Measurements from ENCODE around the gene TMBIM6. TPM values are rescaled to one million over a fixed set of nuclear protein-coding genes. Genes with fewer than 3 reads are reported as not detected.
A peak's percentile ranks its signal among the peaks of the same experiment; 100 is the strongest.

Gene TMBIM6, protein sequence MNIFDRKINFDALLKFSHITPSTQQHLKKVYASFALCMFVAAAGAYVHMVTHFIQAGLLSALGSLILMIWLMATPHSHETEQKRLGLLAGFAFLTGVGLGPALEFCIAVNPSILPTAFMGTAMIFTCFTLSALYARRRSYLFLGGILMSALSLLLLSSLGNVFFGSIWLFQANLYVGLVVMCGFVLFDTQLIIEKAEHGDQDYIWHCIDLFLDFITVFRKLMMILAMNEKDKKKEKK
- 290 and 360 TPM in 2 replicates for polyA plus RNA-seq (2012; rRNA removed)
- 355 TPM in 2 replicates for polyA plus RNA-seq (2012; cell fraction: cytosol; rRNA removed)
- polyA plus RNA-seq (2012; cell fraction: nucleus; rRNA removed), result 242 and 304 TPM in 2 replicates

DNA sequence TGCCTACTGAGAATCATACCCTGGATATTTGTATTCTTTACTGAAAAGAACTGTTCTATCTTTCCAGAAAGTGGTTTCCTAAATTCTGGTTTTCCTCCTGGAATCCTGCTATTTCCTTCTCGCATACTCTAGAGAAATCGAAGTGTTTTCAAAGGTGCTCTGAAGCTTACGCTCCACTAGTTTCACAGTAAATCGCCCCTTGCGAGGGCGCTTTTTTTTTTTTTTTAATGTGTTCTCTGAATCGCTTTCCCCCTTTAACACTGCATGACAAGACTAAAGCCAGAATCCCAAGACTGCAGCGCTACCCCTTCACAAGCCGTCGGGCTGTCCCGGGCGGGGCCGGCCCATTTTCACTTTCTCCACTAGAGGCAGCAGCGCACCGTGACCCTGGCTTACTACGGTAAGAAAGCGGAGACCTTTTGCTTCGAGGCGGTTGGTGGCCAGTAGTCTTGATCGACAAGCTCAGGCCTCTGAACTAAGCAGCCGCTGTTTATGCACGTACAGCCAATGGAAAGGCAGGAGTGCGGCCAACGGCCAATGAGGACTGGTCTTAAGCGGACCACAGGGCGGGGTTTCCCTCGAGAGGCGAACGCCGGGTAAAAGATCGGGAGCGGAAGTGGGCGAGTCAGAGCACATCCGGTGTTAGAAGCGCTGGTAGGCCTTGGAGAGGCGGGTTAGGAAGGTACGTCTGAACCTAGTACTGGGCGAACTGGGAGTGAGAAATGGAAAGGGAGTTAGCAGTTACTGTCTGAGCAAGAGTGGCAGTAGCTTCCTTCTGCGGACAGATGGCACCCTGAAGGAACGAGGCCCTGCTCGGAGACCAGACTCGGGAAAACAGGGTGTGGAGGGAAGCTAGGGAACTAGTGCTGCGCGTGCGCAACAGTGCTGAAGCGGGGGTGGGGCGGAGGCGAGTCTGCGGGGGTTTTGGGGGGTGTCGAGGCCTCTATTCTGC is at the start of gene TMBIM6:
Gene TMBIM6, plus strand, starts transcription at position 628 of the 952 bp plus-strand sequence. CDS start 10,937 bp downstream, outside the sequence.
- Histone ChIP-seq H3K27me3 (ENCODE audit: insufficient read depth) (no peaks in the 10 kb centered on the region), H3K4me3 (ENCODE audit: low read depth in 2 of 2, low read length in 1 of 2) (peak within 1 kb of the TSS; percentile 90 to 94), H4K20me1 (ENCODE audit: insufficient read depth) (peaks cover 45% of the 10 kb centered on the region), H3K27ac (ENCODE audit: low read depth in 2 of 2, low read length in 1 of 2) (peak within 1 kb of the TSS; percentile 96 to 98), H3K79me2 (ENCODE audit: insufficient read depth) (peaks cover 45% of the 10 kb centered on the region), H3K9ac (peak within 1 kb of the TSS; percentile 93), H3K4me2 (peak within 1 kb of the TSS; percentile 87), H3K36me3 (replicated peaks in 1 of 2; ENCODE audit: control insufficient read depth in 1 of 2, insufficient read depth in 2 of 2, low read length in 1 of 2) (peaks cover 5 to 14% of the 10 kb centered on the region in 2 experiments), H3F3A (replicated peaks; ENCODE audit: insufficient read depth) (peaks cover 10% of the 10 kb centered on the region), H3K9me3 (no peaks in the 10 kb centered on the region), H3K9me2 (no peaks in the 10 kb centered on the region), H3K4me1 (ENCODE audit: control insufficient read depth in 1 of 2, insufficient read depth in 2 of 2, low read depth in 1 of 2, low read length in 1 of 2) (peaks cover 13% of the 10 kb centered on the region in 2 experiments), H2AFZ (ENCODE audit: low read depth) (peak within 1 kb of the TSS; percentile 99)
- ChIA-PET POLR2A (interaction anchor here (0.6 to 1.8 kb wide), 21 partner anchors 9 to 371 kb away, joined by 3 to 20 read pairs (median 5); partner anchors contain the start of genes COX14, FMNL3, NCKAP5L and PRPF40B), CTCF (interaction anchor here (0.6 to 2.2 kb wide), 48 partner anchors 9 to 370 kb away, joined by 3 to 22 read pairs (median 4); partner anchors contain the start of genes BCDIN3D and PRPF40B)
- WGBS (ENCODE audit: low lambda C conversion rate), result 6% methylated on average over 43 of the region's 50 CpGs
- DNase-seq, result peak; percentile 90
- TF ChIP-seq FOXM1 (IDR thresholded peaks at IDR 0.05; ENCODE audit: low read depth) (peak; percentile 85; the same call in 1 of the 2 replicates), MEF2A (IDR thresholded peaks at IDR 0.05; ENCODE audit: borderline replicate concordance, low read depth) (no peak), GATA2 (CRISPR knock-in tag; IDR thresholded peaks at IDR 0.05) (no peak), TAF1 (IDR thresholded peaks at IDR 0.05; ENCODE audit: borderline replicate concordance, low read depth, low read length) (peak; percentile 100), NRF1 (IDR thresholded peaks at IDR 0.05; ENCODE audit: low read depth, low read length) (peak; percentile 87), FOSL2 (IDR thresholded peaks at IDR 0.05; ENCODE audit: borderline replicate concordance, low read depth) (no peak), EZH2phosphoT487 (IDR thresholded peaks at IDR 0.05; ENCODE audit: borderline replicate concordance, low read depth) (no peak), YY1 (IDR thresholded peaks at IDR 0.05; ENCODE audit: low read depth) (peak; percentile 39; the same call in 1 of the 2 replicates), MXI1 (IDR thresholded peaks at IDR 0.05; ENCODE audit: low read depth, low read length) (peak; percentile 56), NFIC (IDR thresholded peaks at IDR 0.05; ENCODE audit: borderline replicate concordance) (no peak), GABPA (IDR thresholded peaks at IDR 0.05; ENCODE audit: low read depth) (peak; percentile 95), SMC3 (IDR thresholded peaks at IDR 0.05; ENCODE audit: low read depth, low read length) (peak; percentile 32; the same call in 1 of the 2 replicates), RAD21 (IDR thresholded peaks at IDR 0.05; ENCODE audit: low read length) (peak; percentile 65), RCOR1 (IDR thresholded peaks at IDR 0.05; ENCODE audit: low read length) (no peak; the same call in 1 of the 2 replicates), CHD2 (IDR thresholded peaks at IDR 0.05; ENCODE audit: low read length, partially characterized antibody) (no peak), FOXJ3 (CRISPR knock-in tag; IDR thresholded peaks at IDR 0.05) (0 out of 2 replicates have a peak, but pooled peaks have one; percentile 38)
- TF ChIP-seq, protein P1, sequence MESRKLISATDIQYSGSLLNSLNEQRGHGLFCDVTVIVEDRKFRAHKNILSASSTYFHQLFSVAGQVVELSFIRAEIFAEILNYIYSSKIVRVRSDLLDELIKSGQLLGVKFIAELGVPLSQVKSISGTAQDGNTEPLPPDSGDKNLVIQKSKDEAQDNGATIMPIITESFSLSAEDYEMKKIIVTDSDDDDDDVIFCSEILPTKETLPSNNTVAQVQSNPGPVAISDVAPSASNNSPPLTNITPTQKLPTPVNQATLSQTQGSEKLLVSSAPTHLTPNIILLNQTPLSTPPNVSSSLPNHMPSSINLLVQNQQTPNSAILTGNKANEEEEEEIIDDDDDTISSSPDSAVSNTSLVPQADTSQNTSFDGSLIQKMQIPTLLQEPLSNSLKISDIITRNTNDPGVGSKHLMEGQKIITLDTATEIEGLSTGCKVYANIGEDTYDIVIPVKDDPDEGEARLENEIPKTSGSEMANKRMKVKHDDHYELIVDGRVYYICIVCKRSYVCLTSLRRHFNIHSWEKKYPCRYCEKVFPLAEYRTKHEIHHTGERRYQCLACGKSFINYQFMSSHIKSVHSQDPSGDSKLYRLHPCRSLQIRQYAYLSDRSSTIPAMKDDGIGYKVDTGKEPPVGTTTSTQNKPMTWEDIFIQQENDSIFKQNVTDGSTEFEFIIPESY (IDR thresholded peaks at IDR 0.05; ENCODE audit: borderline replicate concordance, low read depth), result no peak
- TF ChIP-seq, protein P2, sequence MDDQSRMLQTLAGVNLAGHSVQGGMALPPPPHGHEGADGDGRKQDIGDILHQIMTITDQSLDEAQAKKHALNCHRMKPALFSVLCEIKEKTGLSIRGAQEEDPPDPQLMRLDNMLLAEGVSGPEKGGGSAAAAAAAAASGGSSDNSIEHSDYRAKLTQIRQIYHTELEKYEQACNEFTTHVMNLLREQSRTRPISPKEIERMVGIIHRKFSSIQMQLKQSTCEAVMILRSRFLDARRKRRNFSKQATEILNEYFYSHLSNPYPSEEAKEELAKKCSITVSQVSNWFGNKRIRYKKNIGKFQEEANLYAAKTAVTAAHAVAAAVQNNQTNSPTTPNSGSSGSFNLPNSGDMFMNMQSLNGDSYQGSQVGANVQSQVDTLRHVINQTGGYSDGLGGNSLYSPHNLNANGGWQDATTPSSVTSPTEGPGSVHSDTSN (IDR thresholded peaks at IDR 0.05), result peak; percentile 91
- TF ChIP-seq, protein P3, sequence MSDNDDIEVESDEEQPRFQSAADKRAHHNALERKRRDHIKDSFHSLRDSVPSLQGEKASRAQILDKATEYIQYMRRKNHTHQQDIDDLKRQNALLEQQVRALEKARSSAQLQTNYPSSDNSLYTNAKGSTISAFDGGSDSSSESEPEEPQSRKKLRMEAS (IDR thresholded peaks at IDR 0.05; ENCODE audit: low read depth), result peak; percentile 53
- TF ChIP-seq, protein P4, sequence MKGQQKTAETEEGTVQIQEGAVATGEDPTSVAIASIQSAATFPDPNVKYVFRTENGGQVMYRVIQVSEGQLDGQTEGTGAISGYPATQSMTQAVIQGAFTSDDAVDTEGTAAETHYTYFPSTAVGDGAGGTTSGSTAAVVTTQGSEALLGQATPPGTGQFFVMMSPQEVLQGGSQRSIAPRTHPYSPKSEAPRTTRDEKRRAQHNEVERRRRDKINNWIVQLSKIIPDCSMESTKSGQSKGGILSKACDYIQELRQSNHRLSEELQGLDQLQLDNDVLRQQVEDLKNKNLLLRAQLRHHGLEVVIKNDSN (IDR thresholded peaks at IDR 0.05; ENCODE audit: borderline replicate concordance, low read depth), result no peak
- TF ChIP-seq, protein P5, sequence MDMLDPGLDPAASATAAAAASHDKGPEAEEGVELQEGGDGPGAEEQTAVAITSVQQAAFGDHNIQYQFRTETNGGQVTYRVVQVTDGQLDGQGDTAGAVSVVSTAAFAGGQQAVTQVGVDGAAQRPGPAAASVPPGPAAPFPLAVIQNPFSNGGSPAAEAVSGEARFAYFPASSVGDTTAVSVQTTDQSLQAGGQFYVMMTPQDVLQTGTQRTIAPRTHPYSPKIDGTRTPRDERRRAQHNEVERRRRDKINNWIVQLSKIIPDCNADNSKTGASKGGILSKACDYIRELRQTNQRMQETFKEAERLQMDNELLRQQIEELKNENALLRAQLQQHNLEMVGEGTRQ (IDR thresholded peaks at IDR 0.05; ENCODE audit: borderline replicate concordance, low read depth, low read length), result no peak
- TF ChIP-seq, protein P6, sequence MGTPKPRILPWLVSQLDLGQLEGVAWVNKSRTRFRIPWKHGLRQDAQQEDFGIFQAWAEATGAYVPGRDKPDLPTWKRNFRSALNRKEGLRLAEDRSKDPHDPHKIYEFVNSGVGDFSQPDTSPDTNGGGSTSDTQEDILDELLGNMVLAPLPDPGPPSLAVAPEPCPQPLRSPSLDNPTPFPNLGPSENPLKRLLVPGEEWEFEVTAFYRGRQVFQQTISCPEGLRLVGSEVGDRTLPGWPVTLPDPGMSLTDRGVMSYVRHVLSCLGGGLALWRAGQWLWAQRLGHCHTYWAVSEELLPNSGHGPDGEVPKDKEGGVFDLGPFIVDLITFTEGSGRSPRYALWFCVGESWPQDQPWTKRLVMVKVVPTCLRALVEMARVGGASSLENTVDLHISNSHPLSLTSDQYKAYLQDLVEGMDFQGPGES (IDR thresholded peaks at IDR 0.05; ENCODE audit: low read depth, low read length), result peak; percentile 44

All from SK-N-SH (cell line).